ENCODE data around the gene RAB31. TPM values are rescaled to one million over a fixed set of nuclear protein-coding genes. Genes with fewer than 3 reads are reported as not detected.

Gene RAB31
- polyA plus RNA-seq, 1 of the 3 experiments (the other 2 are of a cell fraction): 23.0 TPM

- POLR2A ChIA-PET: no interaction called here
- H3K36me3 ChIP-seq (replicated peaks in 1 of 2; ENCODE audit: control insufficient read depth in 1 of 2, insufficient read depth in 2 of 2, low read length in 1 of 2): no peaks in the 10 kb centered on the region
- no peak overlapping the region for H2AFZ ChIP-seq (ENCODE audit: low read depth)
- TF ChIP-seq TCF12 (IDR thresholded peaks at IDR 0.05) (no peak), FOSL2 (IDR thresholded peaks at IDR 0.05; ENCODE audit: borderline replicate concordance, low read depth) (no peak), SIN3A (IDR thresholded peaks at IDR 0.05; ENCODE audit: borderline replicate concordance, low read depth, low read length) (no peak), RAD21 (IDR thresholded peaks at IDR 0.05; ENCODE audit: low read length) (no peak), RXRA (IDR thresholded peaks at IDR 0.05; ENCODE audit: borderline replicate concordance, low read depth) (no peak), JUND (IDR thresholded peaks at IDR 0.05) (no peak), GATA2 (CRISPR knock-in tag; IDR thresholded peaks at IDR 0.05) (no peak), NFIC (IDR thresholded peaks at IDR 0.05; ENCODE audit: borderline replicate concordance) (no peak), ZBTB33 (IDR thresholded peaks at IDR 0.05; ENCODE audit: borderline replicate concordance, low read depth) (no peak), TEAD4 (IDR thresholded peaks at IDR 0.05; ENCODE audit: borderline replicate concordance, insufficient read depth) (no peak), FOXM1 (IDR thresholded peaks at IDR 0.05; ENCODE audit: low read depth) (no peak), GABPA (IDR thresholded peaks at IDR 0.05; ENCODE audit: low read depth) (no peak), CHD2 (IDR thresholded peaks at IDR 0.05; ENCODE audit: low read length, partially characterized antibody) (no peak), RFX5 (IDR thresholded peaks at IDR 0.05; ENCODE audit: low read length) (no peak), YY1 (IDR thresholded peaks at IDR 0.05; ENCODE audit: low read depth) (no peak), RCOR1 (IDR thresholded peaks at IDR 0.05; ENCODE audit: low read length) (no peak), TAF1 (IDR thresholded peaks at IDR 0.05; ENCODE audit: borderline replicate concordance, low read depth, low read length) (no peak)
- TF ChIP-seq, protein P1, sequence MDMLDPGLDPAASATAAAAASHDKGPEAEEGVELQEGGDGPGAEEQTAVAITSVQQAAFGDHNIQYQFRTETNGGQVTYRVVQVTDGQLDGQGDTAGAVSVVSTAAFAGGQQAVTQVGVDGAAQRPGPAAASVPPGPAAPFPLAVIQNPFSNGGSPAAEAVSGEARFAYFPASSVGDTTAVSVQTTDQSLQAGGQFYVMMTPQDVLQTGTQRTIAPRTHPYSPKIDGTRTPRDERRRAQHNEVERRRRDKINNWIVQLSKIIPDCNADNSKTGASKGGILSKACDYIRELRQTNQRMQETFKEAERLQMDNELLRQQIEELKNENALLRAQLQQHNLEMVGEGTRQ (IDR thresholded peaks at IDR 0.05; ENCODE audit: borderline replicate concordance, low read depth, low read length): no peak
- H3K79me2 ChIP-seq (ENCODE audit: insufficient read depth): no peaks in the 10 kb centered on the region
- CTCF ChIA-PET: interaction anchor here (1.1 to 1.3 kb wide), 2 partner anchors 15 to 123 kb away, joined by 3 read pairs; no protein-coding TSS in a partner anchor
- H4K20me1 ChIP-seq (ENCODE audit: insufficient read depth): no peaks in the 10 kb centered on the region
- H3K27me3 ChIP-seq (ENCODE audit: insufficient read depth): no peaks in the 10 kb centered on the region
- H3K4me1 ChIP-seq (ENCODE audit: control insufficient read depth in 1 of 2, insufficient read depth in 2 of 2, low read depth in 1 of 2, low read length in 1 of 2): no peaks in the 10 kb centered on the region; a peak in 1 of 4 replicates
- DNase-seq: no peak
- H3K9me2 ChIP-seq: no peaks in the 10 kb centered on the region
- no peaks in the 10 kb centered on the region for H3K9me3 ChIP-seq
- no peak overlapping the region for H3K4me2 ChIP-seq
- no peak overlapping the region for H3K4me3 ChIP-seq (ENCODE audit: low read depth in 2 of 2, low read length in 1 of 2)
- H3F3A ChIP-seq (replicated peaks; ENCODE audit: insufficient read depth): no peaks in the 10 kb centered on the region
- 78% methylated on average over 4 of the region's 4 CpGs for WGBS (ENCODE audit: low lambda C conversion rate)
- H3K9ac ChIP-seq: no peak overlapping the region
- H3K27ac ChIP-seq (ENCODE audit: low read depth in 2 of 2, low read length in 1 of 2): no peak overlapping the region
These were observed 9.6 kb upstream of the RAB31 start for GRCh38 chr18:9698497-9698896.

Data from SK-N-SH (cell line).